Measurements from ENCODE around the gene PNRC1.
"Not testable (repeated sequence)": the region's sequence is repeated elsewhere in the genome, so short reads cannot be mapped to it uniquely, and the experiment has no call there.

- TF ChIP-seq POLR2A (IDR thresholded peaks at IDR 0.05; ENCODE audit: low read length); GATA1 (IDR thresholded peaks at IDR 0.05; ENCODE audit: low read depth, low read length): not testable (repeated sequence)
Observed at GRCh38 chr6:89037901-89038293, 42.7 kb upstream of the PNRC1 start.
